Measurements from ENCODE around the gene ANXA3.
"Not testable (repeated sequence)": the region's sequence is repeated elsewhere in the genome, so short reads cannot be mapped to it uniquely, and the experiment has no call there.

ANXA3 gene

GRCh38 chr4:78543424-78544125, 8.0 kb upstream of the ANXA3 start:
- peak; percentile 40 for DNase-seq (ENCODE audit: low read depth)

GRCh38 chr4:78544678-78545077, 6.9 kb upstream of the ANXA3 start:
- DNase-seq (ENCODE audit: low read depth), result peak; percentile 30

GRCh38 chr4:78545275-78546246, 6.0 kb upstream of the ANXA3 start:
- DNase-seq (ENCODE audit: low read depth), result no peak

- DNase-seq (ENCODE audit: low read depth), result not testable (repeated sequence)
These were observed 3.7 kb upstream of the ANXA3 start for GRCh38 chr4:78547899-78548298.

- DNase-seq (ENCODE audit: low read depth), result not testable (repeated sequence)
These were observed 2.7 kb upstream of the ANXA3 start for GRCh38 chr4:78548889-78549288.

GRCh38 chr4:78552389-78553042, 946 bp downstream of the ANXA3 start:
- no peak for DNase-seq (ENCODE audit: low read depth)

- DNase-seq (ENCODE audit: low read depth), result no peak
These were observed 1.4 kb downstream of the ANXA3 start for GRCh38 chr4:78553043-78553396.

- DNase-seq (ENCODE audit: low read depth), result peak; percentile 55
These were observed 2.0 kb downstream of the ANXA3 start for GRCh38 chr4:78553529-78554060.

GRCh38 chr4:78556665-78557064, 5.1 kb downstream of the ANXA3 start:
- no peak for DNase-seq (ENCODE audit: low read depth)

GRCh38 chr4:78557841-78558240, 6.3 kb downstream of the ANXA3 start:
- no peak for DNase-seq (ENCODE audit: low read depth)

GRCh38 chr4:78558410-78558809, 6.8 kb downstream of the ANXA3 start:
- no peak for DNase-seq (ENCODE audit: low read depth)

GRCh38 chr4:78560296-78560963, 8.9 kb downstream of the ANXA3 start:
- DNase-seq (ENCODE audit: low read depth), result peak; percentile 95

- peak; percentile 51 for DNase-seq (ENCODE audit: low read depth)
These were observed 10.1 kb downstream of the ANXA3 start for GRCh38 chr4:78561677-78562076.

- no peak for DNase-seq (ENCODE audit: low read depth)
These were observed 11.1 kb downstream of the ANXA3 start for GRCh38 chr4:78562687-78563086.

GRCh38 chr4:78565971-78566372, 14.4 kb downstream of the ANXA3 start:
- peak; percentile 86 for DNase-seq (ENCODE audit: low read depth)

- DNase-seq (ENCODE audit: low read depth), result no peak
These were observed 15.4 kb downstream of the ANXA3 start for GRCh38 chr4:78566834-78567499.

GRCh38 chr4:78567500-78568060, 16.0 kb downstream of the ANXA3 start:
- DNase-seq (ENCODE audit: low read depth), result no peak

GRCh38 chr4:78568640-78569305, 17.2 kb downstream of the ANXA3 start:
- peak; percentile 59 for DNase-seq (ENCODE audit: low read depth)

GRCh38 chr4:78569306-78569821, 17.8 kb downstream of the ANXA3 start:
- DNase-seq (ENCODE audit: low read depth), result peak; percentile 87

GRCh38 chr4:78570117-78570516, 18.5 kb downstream of the ANXA3 start:
- no peak for DNase-seq (ENCODE audit: low read depth)
